ENCODE results near the gene SIPA1. TPM values are rescaled to one million over a fixed set of nuclear protein-coding genes. Genes with fewer than 3 reads are reported as not detected.

Gene SIPA1
- total and polyA plus RNA-seq, 2 of the 13 experiments (the other 11 are each of a cell fraction or from before 2014, with no cell fraction given) = 5.8 to 7.7 TPM

- TF ChIP-seq KIAA2018 (CRISPR knock-in tag; IDR thresholded peaks at IDR 0.05; ENCODE audit: borderline replicate concordance) (no peak), ZNF691 (CRISPR knock-in tag; IDR thresholded peaks at IDR 0.05; ENCODE audit: borderline replicate concordance, low read depth) (no peak; the same call in 1 of the 2 replicates), MTF1 (CRISPR knock-in tag; IDR thresholded peaks at IDR 0.05) (no peak), TFE3 (CRISPR knock-in tag; IDR thresholded peaks at IDR 0.05) (no peak), MXD3 (CRISPR knock-in tag; IDR thresholded peaks at IDR 0.05) (no peak), SKI (IDR thresholded peaks at IDR 0.05; ENCODE audit: partially characterized antibody) (no peak), ZNF574 (CRISPR knock-in tag; IDR thresholded peaks at IDR 0.05) (peak; percentile 39; the same call in 1 of the 2 replicates), SIN3A (IDR thresholded peaks at IDR 0.05; ENCODE audit: borderline replicate concordance, low read depth, low read length) (no peak), ZNF547 (CRISPR knock-in tag; IDR thresholded peaks at IDR 0.05) (no peak), HNF1B (CRISPR knock-in tag; IDR thresholded peaks at IDR 0.05) (peak; percentile 65; the same call in 1 of the 2 replicates), ZNF567 (CRISPR knock-in tag; IDR thresholded peaks at IDR 0.05; ENCODE audit: borderline replicate concordance) (no peak)
Observed at GRCh38 chr11:65588199-65589054, 49.5 kb upstream of the SIPA1 start (continued).
